GM13977 (cell line): ENCODE measurements around the gene ZSCAN5A.
"Not testable (repeated sequence)": the region's sequence is repeated elsewhere in the genome, so short reads cannot be mapped to it uniquely, and the experiment has no call there.

ENCODE experiments used
- DNase-seq: peaks from one replicate; pipeline ENCODE4 v3.0.0; 2012; ENCODE audit warnings: low spot score
- in situ Hi-C: fragments of 300-500 bp; cut with MboI; formaldehyde crosslinking; loops from one replicate; pipeline ENCODE4 v1.12.0; 2022; ENCODE audit warnings: low sequenced_read_pairs, low pct_unique_long_range_greater_than_20kb, mixed read lengths, inconsistent platforms; ENCODE audit not compliant: unreplicated experiment
- TF ChIP-seq, protein P1 (sequence below): IDR thresholded peaks from 2 replicates; pipeline ENCODE4 v1.5.1; 2012; ENCODE audit warnings: mild to moderate bottlenecking, control low read depth; ENCODE audit not compliant: insufficient read depth; ENCODE audit errors: extremely low read depth, missing control alignments

Gene ZSCAN5A

DNA sequence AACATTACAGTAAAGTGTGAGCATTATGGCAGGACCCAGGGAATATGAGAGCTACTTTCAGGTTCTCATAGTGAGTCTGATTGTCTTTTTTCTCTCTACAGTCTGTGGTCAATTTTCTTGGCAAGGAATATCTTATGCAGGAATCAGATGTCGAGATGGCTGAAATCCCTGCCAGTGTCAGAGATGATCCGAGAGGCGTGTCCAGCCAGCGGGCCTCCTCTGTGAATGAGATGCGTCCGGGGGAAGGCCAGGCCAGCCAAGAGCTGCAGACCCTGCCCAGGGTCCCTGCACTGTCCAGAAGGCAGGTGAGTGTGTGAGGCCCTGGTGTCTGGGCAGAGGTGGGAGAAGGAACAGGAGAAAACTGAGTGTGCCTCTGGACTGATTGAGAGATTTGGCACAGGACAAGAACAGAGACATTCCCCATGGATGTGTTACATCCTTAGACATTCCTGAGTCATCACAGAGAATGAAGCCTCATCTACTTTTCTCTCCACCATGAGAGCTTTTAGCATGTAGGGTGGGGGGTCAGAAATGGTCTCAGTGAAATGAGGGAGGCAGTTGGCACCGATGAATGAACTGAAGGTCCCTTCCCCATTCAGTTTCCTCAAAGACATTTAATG lies 69.4 kb downstream of the ZSCAN5A start:
- in situ Hi-C loops = no loop called here

DNA sequence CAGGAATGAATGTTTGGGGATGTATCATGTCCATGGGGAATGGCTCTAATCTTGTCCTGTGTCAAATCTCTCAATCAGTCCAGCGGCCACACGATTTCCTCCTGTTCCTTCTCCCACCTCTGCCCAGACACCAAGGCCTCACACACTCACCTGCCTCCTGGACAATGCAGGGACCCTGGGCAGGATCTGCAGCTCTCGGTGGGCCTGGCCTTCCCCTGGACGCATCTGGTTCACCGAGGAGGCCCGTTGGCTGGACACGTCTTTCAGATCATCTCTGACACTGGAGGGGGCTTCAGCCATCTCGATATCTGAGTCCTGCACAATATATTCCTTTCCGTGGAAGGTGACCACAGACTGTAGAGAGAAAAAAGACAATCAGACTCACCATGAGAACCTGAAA lies 91.2 kb downstream of the ZSCAN5A start:
- in situ Hi-C loops = no loop called here
- DNase-seq = no peak
- TF ChIP-seq, protein P1, sequence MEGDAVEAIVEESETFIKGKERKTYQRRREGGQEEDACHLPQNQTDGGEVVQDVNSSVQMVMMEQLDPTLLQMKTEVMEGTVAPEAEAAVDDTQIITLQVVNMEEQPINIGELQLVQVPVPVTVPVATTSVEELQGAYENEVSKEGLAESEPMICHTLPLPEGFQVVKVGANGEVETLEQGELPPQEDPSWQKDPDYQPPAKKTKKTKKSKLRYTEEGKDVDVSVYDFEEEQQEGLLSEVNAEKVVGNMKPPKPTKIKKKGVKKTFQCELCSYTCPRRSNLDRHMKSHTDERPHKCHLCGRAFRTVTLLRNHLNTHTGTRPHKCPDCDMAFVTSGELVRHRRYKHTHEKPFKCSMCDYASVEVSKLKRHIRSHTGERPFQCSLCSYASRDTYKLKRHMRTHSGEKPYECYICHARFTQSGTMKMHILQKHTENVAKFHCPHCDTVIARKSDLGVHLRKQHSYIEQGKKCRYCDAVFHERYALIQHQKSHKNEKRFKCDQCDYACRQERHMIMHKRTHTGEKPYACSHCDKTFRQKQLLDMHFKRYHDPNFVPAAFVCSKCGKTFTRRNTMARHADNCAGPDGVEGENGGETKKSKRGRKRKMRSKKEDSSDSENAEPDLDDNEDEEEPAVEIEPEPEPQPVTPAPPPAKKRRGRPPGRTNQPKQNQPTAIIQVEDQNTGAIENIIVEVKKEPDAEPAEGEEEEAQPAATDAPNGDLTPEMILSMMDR = no peak

More for the DNA sequence above, 69.4 kb downstream of the ZSCAN5A start:
- DNase-seq = no peak
- TF ChIP-seq, protein P1 = no peak

DNA sequence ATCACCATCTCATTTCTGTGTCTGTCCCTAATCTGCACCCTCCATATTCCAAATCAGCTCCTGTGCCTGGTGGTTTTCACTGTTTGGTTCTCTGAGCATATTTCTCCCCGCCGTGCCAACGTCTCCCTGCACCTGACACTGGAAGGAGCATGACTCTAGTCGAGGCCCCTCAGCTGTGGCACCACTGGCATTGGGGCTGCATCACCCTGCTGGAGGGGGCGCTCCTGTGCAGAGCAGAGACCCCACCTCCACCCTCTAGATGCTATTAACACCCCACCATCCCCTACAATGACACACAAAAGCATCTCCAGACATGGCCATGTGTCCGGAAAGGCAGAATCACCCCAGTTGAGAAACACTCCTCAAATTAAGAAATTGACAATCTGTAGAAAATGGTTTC lies 91.7 kb downstream of the ZSCAN5A start:
- no peak for DNase-seq
- in situ Hi-C loops = no loop called here
- TF ChIP-seq, protein P1 = no peak

DNA sequence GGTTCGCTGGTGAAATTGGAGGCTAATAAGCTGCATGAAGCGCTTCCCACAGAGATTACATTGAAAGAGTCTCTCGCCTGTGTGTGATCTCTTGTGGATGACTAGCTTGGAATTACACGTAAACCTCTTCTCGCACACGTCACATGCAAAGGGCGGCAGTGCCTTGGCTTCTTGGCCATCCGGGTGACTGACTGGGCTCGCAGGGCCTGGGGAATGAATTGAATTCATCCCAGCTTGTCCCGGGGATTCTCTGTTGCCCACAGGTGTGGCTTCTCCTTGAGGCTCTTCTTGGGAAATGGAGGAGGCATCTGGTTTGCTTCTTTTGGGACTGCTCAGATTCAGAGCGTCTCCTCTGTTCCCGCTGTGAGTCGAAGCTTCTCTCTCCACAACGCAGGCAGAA lies 92.8 kb downstream of the ZSCAN5A start:
- in situ Hi-C loops = no loop called here

DNA sequence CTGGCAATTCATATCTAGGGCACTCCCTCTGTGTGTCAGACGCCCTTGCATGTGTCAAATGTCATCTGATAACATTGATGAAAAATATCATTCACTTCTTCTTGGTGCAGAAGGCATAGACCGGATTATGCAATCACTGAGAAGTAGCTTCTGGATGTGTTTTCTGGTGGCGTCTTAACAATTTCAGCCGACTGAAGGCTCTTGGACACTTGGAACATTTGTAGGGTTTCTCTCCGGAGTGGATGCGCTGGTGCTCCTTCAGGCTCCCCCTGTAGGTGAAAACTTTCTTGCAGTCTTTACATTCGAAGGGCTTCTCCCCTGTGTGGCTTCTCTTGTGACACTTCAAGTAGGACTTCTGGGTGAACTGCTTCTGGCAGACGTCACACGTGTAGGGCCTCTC lies 93.2 kb downstream of the ZSCAN5A start:
- in situ Hi-C loops, DNase-seq: not testable (repeated sequence)

More for the DNA sequence above, 92.8 kb downstream of the ZSCAN5A start:
- TF ChIP-seq, protein P1 = no peak
- DNase-seq = no peak

DNA sequence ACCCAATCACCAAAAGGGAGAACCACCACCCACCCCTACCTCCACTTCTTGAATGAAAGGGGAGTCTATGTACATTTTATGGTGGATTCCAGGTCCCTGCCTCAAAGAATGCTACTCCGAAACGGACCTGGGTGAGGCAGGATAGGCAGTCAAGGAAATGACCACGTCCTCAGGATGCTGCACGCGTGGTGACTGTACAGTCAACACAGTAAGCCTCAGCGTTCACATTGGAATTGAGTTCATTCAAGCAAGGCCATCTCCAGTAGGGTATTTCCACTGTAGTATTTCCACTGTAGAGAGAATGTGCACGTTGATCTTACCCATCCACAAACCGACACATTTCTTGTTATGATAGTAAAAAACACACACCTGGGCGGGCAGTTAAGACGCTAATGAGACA lies 95.7 kb downstream of the ZSCAN5A start:
- in situ Hi-C loops = no loop called here
- TF ChIP-seq, protein P1 = no peak
- no peak for DNase-seq

DNA sequence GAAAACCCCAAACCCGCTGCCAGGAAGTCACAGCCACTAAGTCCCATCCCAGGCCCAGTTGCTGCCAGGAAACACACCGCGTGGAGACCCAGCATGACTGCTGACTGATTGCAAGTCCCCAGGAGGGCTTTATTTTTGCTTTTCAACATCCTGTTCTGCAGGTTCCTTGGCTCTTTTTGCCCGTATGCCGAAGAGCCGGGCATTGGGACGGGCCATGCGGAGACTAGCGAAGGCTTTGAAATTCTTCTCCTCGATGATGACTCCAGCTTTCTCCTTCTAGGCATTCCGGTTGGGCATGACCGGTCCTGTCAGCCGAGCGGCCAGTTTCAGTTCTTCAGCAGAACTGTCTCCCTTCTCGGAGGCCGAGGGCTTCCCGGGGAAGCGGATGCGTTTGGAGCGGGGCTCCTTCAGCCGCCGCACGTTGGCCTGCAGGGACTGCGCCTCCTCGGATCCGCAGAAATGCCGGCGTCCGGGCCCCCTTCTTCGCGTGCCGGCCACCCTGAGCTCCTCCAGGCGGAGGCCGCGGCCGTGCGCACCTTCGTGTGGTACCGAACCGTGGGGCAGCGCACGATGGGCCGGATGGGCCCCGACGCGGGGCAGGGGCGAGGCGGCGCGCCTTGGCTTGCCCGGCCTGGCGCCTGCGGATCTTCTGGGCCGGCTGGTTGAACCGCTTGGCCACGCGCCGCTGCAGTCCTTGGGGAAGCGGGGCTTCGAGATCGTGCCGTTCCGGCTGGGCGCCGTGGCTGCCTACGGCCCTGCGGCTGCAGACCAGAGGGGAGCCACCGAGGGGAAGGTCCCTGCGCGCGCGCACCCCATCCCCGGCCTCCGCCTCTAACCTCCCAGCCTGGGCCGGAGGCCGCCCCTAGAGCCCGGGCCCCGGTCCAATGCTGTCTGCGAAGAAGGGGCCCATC lies 97.3 kb downstream of the ZSCAN5A start:
- no peak for DNase-seq
- TF ChIP-seq, protein P1 = no peak
- in situ Hi-C loops = no loop called here
